ENCODE measurements around the gene STXBP2.

DNA sequence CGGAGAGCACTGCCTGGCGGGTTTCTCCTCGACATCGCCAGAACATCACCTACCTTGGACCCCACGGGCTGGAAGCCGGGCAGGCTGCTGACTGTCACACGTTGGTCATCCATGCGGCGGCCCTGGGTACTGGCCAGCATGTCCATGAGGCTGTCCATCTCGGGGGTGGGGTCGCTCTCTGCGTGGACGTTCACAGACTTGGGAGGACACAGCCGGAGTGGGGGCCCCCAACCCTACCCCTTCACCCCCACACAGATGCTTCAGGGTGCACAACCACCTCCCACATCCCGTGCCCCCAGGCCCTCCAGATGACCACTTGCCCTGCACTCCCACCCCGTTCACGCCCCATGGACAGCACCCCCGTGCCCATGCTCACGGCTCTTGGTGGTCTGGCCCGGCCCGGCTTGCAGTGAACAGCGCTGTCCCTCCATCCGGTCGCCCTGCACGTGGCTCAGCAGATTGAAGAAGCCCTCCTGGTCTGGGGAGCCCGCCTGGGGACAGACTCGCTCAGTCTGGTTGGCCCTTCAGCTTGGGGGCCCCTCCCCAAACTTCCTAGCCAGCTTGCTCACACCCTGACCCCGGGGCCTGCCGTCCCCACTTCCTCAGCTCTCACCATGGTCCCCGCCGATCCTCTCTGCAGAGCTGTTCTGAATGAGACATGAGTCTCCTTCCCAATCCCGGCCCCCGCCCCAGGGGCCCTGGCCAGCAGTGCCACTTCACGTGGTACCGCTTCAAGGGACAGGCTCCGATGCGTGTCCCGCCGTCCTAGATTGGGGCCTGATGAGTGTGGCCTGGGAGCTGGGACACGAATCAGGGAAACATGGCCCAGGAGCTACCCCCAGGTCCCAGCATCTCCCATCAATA lies 4.3 kb upstream of the STXBP2 start:
- TF ChIP-seq, protein P1, sequence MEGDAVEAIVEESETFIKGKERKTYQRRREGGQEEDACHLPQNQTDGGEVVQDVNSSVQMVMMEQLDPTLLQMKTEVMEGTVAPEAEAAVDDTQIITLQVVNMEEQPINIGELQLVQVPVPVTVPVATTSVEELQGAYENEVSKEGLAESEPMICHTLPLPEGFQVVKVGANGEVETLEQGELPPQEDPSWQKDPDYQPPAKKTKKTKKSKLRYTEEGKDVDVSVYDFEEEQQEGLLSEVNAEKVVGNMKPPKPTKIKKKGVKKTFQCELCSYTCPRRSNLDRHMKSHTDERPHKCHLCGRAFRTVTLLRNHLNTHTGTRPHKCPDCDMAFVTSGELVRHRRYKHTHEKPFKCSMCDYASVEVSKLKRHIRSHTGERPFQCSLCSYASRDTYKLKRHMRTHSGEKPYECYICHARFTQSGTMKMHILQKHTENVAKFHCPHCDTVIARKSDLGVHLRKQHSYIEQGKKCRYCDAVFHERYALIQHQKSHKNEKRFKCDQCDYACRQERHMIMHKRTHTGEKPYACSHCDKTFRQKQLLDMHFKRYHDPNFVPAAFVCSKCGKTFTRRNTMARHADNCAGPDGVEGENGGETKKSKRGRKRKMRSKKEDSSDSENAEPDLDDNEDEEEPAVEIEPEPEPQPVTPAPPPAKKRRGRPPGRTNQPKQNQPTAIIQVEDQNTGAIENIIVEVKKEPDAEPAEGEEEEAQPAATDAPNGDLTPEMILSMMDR (IDR thresholded peaks at IDR 0.05), result no peak
- no peak for TF ChIP-seq POLR2A (IDR thresholded peaks at IDR 0.05)

Measured in esophagus squamous epithelium (tissue), 4 donors.